A549 (cell line): ENCODE results near the gene TTC28.
"Not testable (repeated sequence)": the region's sequence is repeated elsewhere in the genome, so short reads cannot be mapped to it uniquely, and the experiment has no call there.

Source experiments
- CEBPB ChIP-seq, 2 experiments: fragments of >200 bp in 1 of 2; sonication (Bioruptor Twin) in 1 of 2; formaldehyde crosslinking in 1 of 2; IDR thresholded peaks; 2 replicates each; pipeline ENCODE4 v1.6.1; 2012 to 2016
- CHD2 ChIP-seq: fragments of 150-350 bp; IDR thresholded peaks from 2 replicates; pipeline ENCODE4 v1.6.1; 2014; ENCODE audit warnings: low read length; ENCODE audit not compliant: partially characterized antibody
- EP300 ChIP-seq, 2 experiments: fragments of >200 bp; sonication (Bioruptor Twin); formaldehyde crosslinking; IDR thresholded peaks; 2 replicates in 1 of 2; 3 replicates in 1 of 2; pipeline ENCODE4 v1.6.1; 2016 to 2017
- JUN ChIP-seq, 2 experiments: fragments of >200 bp; sonication (Bioruptor Twin); formaldehyde crosslinking; IDR thresholded peaks; 2 replicates in 1 of 2; 3 replicates in 1 of 2; pipeline ENCODE4 v1.6.1; 2016 to 2017
- MAFK ChIP-seq: fragments of 450-650 bp; IDR thresholded peaks from 2 replicates; pipeline ENCODE4 v1.6.1; 2014; ENCODE audit not compliant: partially characterized antibody
- POLR2A ChIP-seq: IDR thresholded peaks from 2 replicates; pipeline ENCODE4 v1.6.1; 2012; ENCODE audit warnings: mild to moderate bottlenecking, low read length
- POLR2AphosphoS2 ChIP-seq: conservative IDR thresholded peaks from 2 replicates; pipeline ENCODE4 v1.6.1; 2012; ENCODE audit warnings: low read length, improper control_type of control experiment, inconsistent platforms
- RAD21 ChIP-seq, 2 experiments: fragments of >200 bp in 1 of 2; sonication (Bioruptor Twin) in 1 of 2; formaldehyde crosslinking in 1 of 2; IDR thresholded peaks in 1 of 2; conservative IDR thresholded peaks in 1 of 2; 2 replicates in 1 of 2; 3 replicates in 1 of 2; pipeline ENCODE4 v1.6.1; 2012 to 2018; ENCODE audit warnings: inconsistent platforms in 1 of 2
- RFX5 ChIP-seq: fragments of 450-650 bp; IDR thresholded peaks from 2 replicates; pipeline ENCODE4 v1.7.1; 2014; ENCODE audit warnings: antibody characterized with exemption, mild to moderate bottlenecking, moderate library complexity
- RNF2 ChIP-seq: fragments of 200-600 bp; sonication (generic); IDR thresholded peaks from 2 replicates; pipeline ENCODE4 v1.6.1; 2016; ENCODE audit warnings: low read depth, mild to moderate bottlenecking, antibody characterized with exemption, moderate library complexity, borderline replicate concordance
- SMC3 ChIP-seq: fragments of >200 bp; sonication (Bioruptor Twin); formaldehyde crosslinking; IDR thresholded peaks from 3 replicates; pipeline ENCODE4 v1.6.1; 2018; ENCODE audit warnings: inconsistent platforms
- ZC3H11A ChIP-seq: fragments of 450-650 bp; IDR thresholded peaks from 2 replicates; pipeline ENCODE4 v1.6.1; 2014; ENCODE audit warnings: antibody characterized with exemption, mild to moderate bottlenecking
- TF ChIP-seq, protein P1 (sequence below): fragments of >200 bp; sonication (Bioruptor Twin); formaldehyde crosslinking; IDR thresholded peaks from 3 replicates; pipeline ENCODE4 v1.5.1; 2016
- TF ChIP-seq, protein P2 (sequence below): fragments of 250-450 bp; sonication (Bioruptor Pico); IDR thresholded peaks from 2 replicates; pipeline ENCODE4 v1.5.0; 2021; ENCODE audit warnings: mild to moderate bottlenecking, moderate library complexity, borderline replicate concordance

DNA sequence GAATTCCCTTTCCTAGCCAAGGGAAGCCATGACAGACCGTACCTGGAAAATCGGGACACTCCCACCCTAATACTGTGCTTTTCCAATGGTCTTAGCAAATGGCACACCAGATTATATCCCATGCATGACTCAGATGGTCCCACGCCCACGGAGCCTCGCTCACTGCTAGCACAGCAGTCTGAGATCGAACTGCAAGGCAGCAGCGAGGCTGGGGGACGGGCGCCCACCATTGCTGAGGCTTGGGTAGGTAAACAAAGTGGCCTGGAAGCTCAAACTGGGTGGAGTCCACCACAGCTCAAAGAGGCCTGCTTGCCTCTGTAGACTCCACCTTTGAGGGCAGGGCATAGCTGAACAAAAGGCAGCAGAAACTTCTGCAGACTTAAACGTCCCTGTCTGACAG lies 150.5 kb downstream of the TTC28 start:
- TF ChIP-seq RFX5; ZC3H11A; CEBPB (IDR thresholded peaks at IDR 0.05); POLR2A; MAFK; RAD21 (conservative IDR thresholded peaks at IDR 0.05 in 1 of 2, IDR thresholded peaks at IDR 0.05 in 1 of 2); CHD2; POLR2AphosphoS2; SMC3; JUN (IDR thresholded peaks at IDR 0.05); EP300 (IDR thresholded peaks at IDR 0.05); RNF2: not testable (repeated sequence)
- TF ChIP-seq, protein P1, sequence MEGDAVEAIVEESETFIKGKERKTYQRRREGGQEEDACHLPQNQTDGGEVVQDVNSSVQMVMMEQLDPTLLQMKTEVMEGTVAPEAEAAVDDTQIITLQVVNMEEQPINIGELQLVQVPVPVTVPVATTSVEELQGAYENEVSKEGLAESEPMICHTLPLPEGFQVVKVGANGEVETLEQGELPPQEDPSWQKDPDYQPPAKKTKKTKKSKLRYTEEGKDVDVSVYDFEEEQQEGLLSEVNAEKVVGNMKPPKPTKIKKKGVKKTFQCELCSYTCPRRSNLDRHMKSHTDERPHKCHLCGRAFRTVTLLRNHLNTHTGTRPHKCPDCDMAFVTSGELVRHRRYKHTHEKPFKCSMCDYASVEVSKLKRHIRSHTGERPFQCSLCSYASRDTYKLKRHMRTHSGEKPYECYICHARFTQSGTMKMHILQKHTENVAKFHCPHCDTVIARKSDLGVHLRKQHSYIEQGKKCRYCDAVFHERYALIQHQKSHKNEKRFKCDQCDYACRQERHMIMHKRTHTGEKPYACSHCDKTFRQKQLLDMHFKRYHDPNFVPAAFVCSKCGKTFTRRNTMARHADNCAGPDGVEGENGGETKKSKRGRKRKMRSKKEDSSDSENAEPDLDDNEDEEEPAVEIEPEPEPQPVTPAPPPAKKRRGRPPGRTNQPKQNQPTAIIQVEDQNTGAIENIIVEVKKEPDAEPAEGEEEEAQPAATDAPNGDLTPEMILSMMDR = not testable (repeated sequence)
- TF ChIP-seq, protein P2, sequence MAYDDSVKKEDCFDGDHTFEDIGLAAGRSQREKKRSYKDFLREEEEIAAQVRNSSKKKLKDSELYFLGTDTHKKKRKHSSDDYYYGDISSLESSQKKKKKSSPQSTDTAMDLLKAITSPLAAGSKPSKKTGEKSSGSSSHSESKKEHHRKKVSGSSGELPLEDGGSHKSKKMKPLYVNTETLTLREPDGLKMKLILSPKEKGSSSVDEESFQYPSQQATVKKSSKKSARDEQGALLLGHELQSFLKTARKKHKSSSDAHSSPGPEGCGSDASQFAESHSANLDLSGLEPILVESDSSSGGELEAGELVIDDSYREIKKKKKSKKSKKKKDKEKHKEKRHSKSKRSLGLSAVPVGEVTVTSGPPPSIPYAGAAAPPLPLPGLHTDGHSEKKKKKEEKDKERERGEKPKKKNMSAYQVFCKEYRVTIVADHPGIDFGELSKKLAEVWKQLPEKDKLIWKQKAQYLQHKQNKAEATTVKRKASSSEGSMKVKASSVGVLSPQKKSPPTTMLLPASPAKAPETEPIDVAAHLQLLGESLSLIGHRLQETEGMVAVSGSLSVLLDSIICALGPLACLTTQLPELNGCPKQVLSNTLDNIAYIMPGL (CRISPR knock-in tag) = not testable (repeated sequence)
